WTC11 (cell line): ENCODE data around the gene DNAH5. TPM values are rescaled to one million over a fixed set of nuclear protein-coding genes. Genes with fewer than 3 reads are reported as not detected.

Source experiments
- ATAC-seq: fragments of 200-7000 bp; cut with Tn5 transposase; 2 replicates; pipeline ENCODE4 v1.10.0; 2021; ENCODE audit warnings: mild to moderate bottlenecking, moderate library complexity
- CTCF ChIA-PET: fragments of 300-600 bp; sonication (Branson Sonifier 250); formaldehyde crosslinking; loops from one replicate; lab custom pipeline; 2021; ENCODE audit warnings: antibody characterized with exemption; lab: Charles Lee
- POLR2A ChIA-PET: fragments of 350-600 bp; sonication (Branson Sonifier 250); formaldehyde crosslinking; loops from one replicate; lab custom pipeline; 2021; ENCODE audit warnings: antibody characterized with exemption; lab: Charles Lee
- DNase-seq: peaks from one replicate; pipeline ENCODE4 v3.0.0; 2021; ENCODE audit warnings: low spot score
- H3K27ac Mint-ChIP-seq: 2 replicates; pipeline ENCODE4 v1.8.0; 2021; ENCODE audit warnings: mixed read lengths
- H3K27me3 Mint-ChIP-seq: 2 replicates; pipeline ENCODE4 v1.8.0; 2021; ENCODE audit warnings: low read depth, mild to moderate bottlenecking, moderate library complexity, mixed read lengths
- H3K36me3 Mint-ChIP-seq: 2 replicates; pipeline ENCODE4 v1.8.0; 2021; ENCODE audit warnings: mixed read lengths
- H3K4me1 Mint-ChIP-seq: 2 replicates; pipeline ENCODE4 v1.8.0; 2022; ENCODE audit warnings: mixed read lengths
- H3K4me3 Mint-ChIP-seq: 2 replicates; pipeline ENCODE4 v1.8.0; 2021; ENCODE audit warnings: mild to moderate bottlenecking, moderate library complexity, mixed read lengths
- H3K9me3 Mint-ChIP-seq: 2 replicates; pipeline ENCODE4 v1.8.0; 2021; ENCODE audit warnings: mixed read lengths
- CDX4 ChIP-seq: fragments of 250-450 bp; sonication (Bioruptor Pico); IDR thresholded peaks from 2 replicates; pipeline ENCODE4 v1.9.0; 2021; ENCODE audit warnings: moderate library complexity, mild to moderate bottlenecking, inconsistent platforms, borderline replicate concordance
- CREM ChIP-seq: sonication (generic); formaldehyde crosslinking; IDR thresholded peaks from 2 replicates; pipeline ENCODE4 v1.8.1; 2022; ENCODE audit warnings: mild to moderate bottlenecking, missing genetic modification reagents, moderate library complexity
- E2F5 ChIP-seq: sonication (generic); formaldehyde crosslinking; IDR thresholded peaks from 2 replicates; pipeline ENCODE4 v1.8.1; 2022; ENCODE audit warnings: mild to moderate bottlenecking, moderate library complexity, missing genetic modification reagents
- ELF4 ChIP-seq: sonication (generic); formaldehyde crosslinking; IDR thresholded peaks from 2 replicates; pipeline ENCODE4 v1.8.1; 2022; ENCODE audit warnings: low read depth, mild to moderate bottlenecking, moderate library complexity, missing genetic modification reagents
- FOXP1 ChIP-seq: sonication (generic); formaldehyde crosslinking; IDR thresholded peaks from 2 replicates; pipeline ENCODE4 v1.8.0; 2022; ENCODE audit warnings: missing genetic modification reagents, mild to moderate bottlenecking, moderate library complexity, borderline replicate concordance
- GTF2I ChIP-seq: fragments of 250-450 bp; sonication (Bioruptor Pico); conservative IDR thresholded peaks from 2 replicates; pipeline ENCODE4 v1.4.0; 2021; ENCODE audit warnings: mild to moderate bottlenecking
- IRF2 ChIP-seq: sonication (generic); formaldehyde crosslinking; IDR thresholded peaks from 2 replicates; pipeline ENCODE4 v1.8.0; 2022; ENCODE audit warnings: low read depth, missing genetic modification reagents, borderline replicate concordance
- JUN ChIP-seq: sonication (generic); formaldehyde crosslinking; IDR thresholded peaks from 2 replicates; pipeline ENCODE4 v1.8.0; 2023; ENCODE audit warnings: mild to moderate bottlenecking, missing genetic modification reagents
- MXD4 ChIP-seq: fragments of 250-450 bp; sonication (Bioruptor Pico); IDR thresholded peaks from 2 replicates; pipeline ENCODE4 v1.8.0; 2021; ENCODE audit warnings: mild to moderate bottlenecking, moderate library complexity, borderline replicate concordance
- RELA ChIP-seq: sonication (generic); formaldehyde crosslinking; IDR thresholded peaks from 2 replicates; pipeline ENCODE4 v1.8.1; 2022; ENCODE audit warnings: missing genetic modification reagents, mild to moderate bottlenecking, borderline replicate concordance
- SMAD3 ChIP-seq: sonication (generic); formaldehyde crosslinking; IDR thresholded peaks from 2 replicates; pipeline ENCODE4 v1.8.0; 2022; ENCODE audit warnings: missing genetic modification reagents, mild to moderate bottlenecking, borderline replicate concordance
- SP1 ChIP-seq: sonication (generic); formaldehyde crosslinking; conservative IDR thresholded peaks from 2 replicates; pipeline ENCODE4 v1.8.1; 2022; ENCODE audit warnings: missing genetic modification reagents
- STAT6 ChIP-seq: sonication (generic); formaldehyde crosslinking; conservative IDR thresholded peaks from 2 replicates; pipeline ENCODE4 v1.8.1; 2023; ENCODE audit warnings: mild to moderate bottlenecking, low read depth, missing genetic modification reagents, moderate library complexity
- ZMAT4 ChIP-seq: fragments of 250-450 bp; sonication (Bioruptor Pico); IDR thresholded peaks from 2 replicates; pipeline ENCODE4 v1.9.0; 2021; ENCODE audit warnings: mild to moderate bottlenecking
- ZNF219 ChIP-seq: sonication (generic); formaldehyde crosslinking; IDR thresholded peaks from 2 replicates; pipeline ENCODE4 v1.8.0; 2023; ENCODE audit warnings: missing genetic modification reagents, mild to moderate bottlenecking, borderline replicate concordance
- ZNF232 ChIP-seq: sonication (generic); formaldehyde crosslinking; IDR thresholded peaks from 2 replicates; pipeline ENCODE4 v1.8.0; 2022; ENCODE audit warnings: mild to moderate bottlenecking, missing genetic modification reagents
- total RNA-seq: library from RNA; stranded (reverse); gene quantifications from 3 replicates; pipeline ENCODE4 v1.2.3, GENCODE V29; 2021
- TF ChIP-seq, protein P1 (sequence below): fragments of 250-450 bp; sonication (Bioruptor Pico); IDR thresholded peaks from 2 replicates; pipeline ENCODE4 v1.9.0; 2021; ENCODE audit warnings: mild to moderate bottlenecking, borderline replicate concordance
- TF ChIP-seq, protein P2 (sequence below): sonication (generic); formaldehyde crosslinking; IDR thresholded peaks from 2 replicates; pipeline ENCODE4 v1.8.0; 2022; ENCODE audit warnings: mild to moderate bottlenecking, missing genetic modification reagents
- TF ChIP-seq, protein P3 (sequence below): sonication (generic); formaldehyde crosslinking; IDR thresholded peaks from 2 replicates; pipeline ENCODE4 v1.8.0; 2022; ENCODE audit warnings: mild to moderate bottlenecking, missing genetic modification reagents
- TF ChIP-seq, protein P4 (sequence below): fragments of 250-450 bp; sonication (Bioruptor Pico); IDR thresholded peaks from 2 replicates; pipeline ENCODE4 v1.9.0; 2021; ENCODE audit warnings: mild to moderate bottlenecking

The DNAH5 gene
- total RNA-seq, 1 experiment from 2014 or later, result 0.35 TPM

DNA sequence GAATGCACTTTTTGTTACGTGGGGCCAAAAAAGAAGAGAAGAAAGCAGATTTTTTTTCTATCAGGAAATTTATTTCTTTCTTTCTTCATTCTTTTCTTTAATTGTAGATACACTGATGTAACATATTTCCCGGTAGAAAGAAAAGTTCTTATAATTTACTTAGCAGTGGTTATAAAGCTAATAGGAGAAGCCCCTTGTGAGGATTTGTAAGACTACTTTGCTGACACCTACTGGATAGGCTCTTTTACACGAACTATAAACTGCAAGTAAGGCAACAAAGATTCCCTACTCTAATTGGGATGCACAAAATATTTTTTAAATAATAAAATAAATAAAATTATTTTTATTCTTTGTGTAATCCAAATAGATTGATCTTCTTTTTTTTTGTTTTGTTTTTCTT, 284.4 kb downstream of the DNAH5 start:
- no peak for DNase-seq
- CTCF ChIA-PET, result interaction anchor here (0.6 to 1.3 kb wide), 3 partner anchors 73 to 297 kb away, joined by 3 read pairs; no protein-coding TSS in a partner anchor
- H3K4me1 Mint-ChIP-seq, result no peaks in the 10 kb centered on the region; the same call in 1 of the 2 replicates

More for the DNA sequence above, 284.4 kb downstream of the DNAH5 start:
- H3K27me3 Mint-ChIP-seq, result no peaks in the 10 kb centered on the region
- no peaks in the 10 kb centered on the region for H3K9me3 Mint-ChIP-seq
- POLR2A ChIA-PET, result no interaction called here
- ATAC-seq, result peak; percentile 53; the same call in 1 of the 2 replicates
- TF ChIP-seq SP1 (CRISPR knock-in tag) (no peak), CREM (CRISPR knock-in tag) (no peak), E2F5 (CRISPR knock-in tag) (no peak), JUN (CRISPR knock-in tag) (no peak), ZMAT4 (CRISPR knock-in tag) (no peak), ELF4 (CRISPR knock-in tag) (no peak), CDX4 (CRISPR knock-in tag) (no peak), IRF2 (CRISPR knock-in tag) (no peak), STAT6 (CRISPR knock-in tag) (no peak), MXD4 (CRISPR knock-in tag) (no peak), ZNF219 (CRISPR knock-in tag) (no peak), GTF2I (CRISPR knock-in tag) (no peak), FOXP1 (CRISPR knock-in tag) (no peak), ZNF232 (CRISPR knock-in tag) (no peak), SMAD3 (CRISPR knock-in tag) (no peak), RELA (CRISPR knock-in tag) (no peak)
- TF ChIP-seq, protein P1, sequence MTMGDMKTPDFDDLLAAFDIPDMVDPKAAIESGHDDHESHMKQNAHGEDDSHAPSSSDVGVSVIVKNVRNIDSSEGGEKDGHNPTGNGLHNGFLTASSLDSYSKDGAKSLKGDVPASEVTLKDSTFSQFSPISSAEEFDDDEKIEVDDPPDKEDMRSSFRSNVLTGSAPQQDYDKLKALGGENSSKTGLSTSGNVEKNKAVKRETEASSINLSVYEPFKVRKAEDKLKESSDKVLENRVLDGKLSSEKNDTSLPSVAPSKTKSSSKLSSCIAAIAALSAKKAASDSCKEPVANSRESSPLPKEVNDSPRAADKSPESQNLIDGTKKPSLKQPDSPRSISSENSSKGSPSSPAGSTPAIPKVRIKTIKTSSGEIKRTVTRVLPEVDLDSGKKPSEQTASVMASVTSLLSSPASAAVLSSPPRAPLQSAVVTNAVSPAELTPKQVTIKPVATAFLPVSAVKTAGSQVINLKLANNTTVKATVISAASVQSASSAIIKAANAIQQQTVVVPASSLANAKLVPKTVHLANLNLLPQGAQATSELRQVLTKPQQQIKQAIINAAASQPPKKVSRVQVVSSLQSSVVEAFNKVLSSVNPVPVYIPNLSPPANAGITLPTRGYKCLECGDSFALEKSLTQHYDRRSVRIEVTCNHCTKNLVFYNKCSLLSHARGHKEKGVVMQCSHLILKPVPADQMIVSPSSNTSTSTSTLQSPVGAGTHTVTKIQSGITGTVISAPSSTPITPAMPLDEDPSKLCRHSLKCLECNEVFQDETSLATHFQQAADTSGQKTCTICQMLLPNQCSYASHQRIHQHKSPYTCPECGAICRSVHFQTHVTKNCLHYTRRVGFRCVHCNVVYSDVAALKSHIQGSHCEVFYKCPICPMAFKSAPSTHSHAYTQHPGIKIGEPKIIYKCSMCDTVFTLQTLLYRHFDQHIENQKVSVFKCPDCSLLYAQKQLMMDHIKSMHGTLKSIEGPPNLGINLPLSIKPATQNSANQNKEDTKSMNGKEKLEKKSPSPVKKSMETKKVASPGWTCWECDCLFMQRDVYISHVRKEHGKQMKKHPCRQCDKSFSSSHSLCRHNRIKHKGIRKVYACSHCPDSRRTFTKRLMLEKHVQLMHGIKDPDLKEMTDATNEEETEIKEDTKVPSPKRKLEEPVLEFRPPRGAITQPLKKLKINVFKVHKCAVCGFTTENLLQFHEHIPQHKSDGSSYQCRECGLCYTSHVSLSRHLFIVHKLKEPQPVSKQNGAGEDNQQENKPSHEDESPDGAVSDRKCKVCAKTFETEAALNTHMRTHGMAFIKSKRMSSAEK (CRISPR knock-in tag), result no peak
- TF ChIP-seq, protein P2, sequence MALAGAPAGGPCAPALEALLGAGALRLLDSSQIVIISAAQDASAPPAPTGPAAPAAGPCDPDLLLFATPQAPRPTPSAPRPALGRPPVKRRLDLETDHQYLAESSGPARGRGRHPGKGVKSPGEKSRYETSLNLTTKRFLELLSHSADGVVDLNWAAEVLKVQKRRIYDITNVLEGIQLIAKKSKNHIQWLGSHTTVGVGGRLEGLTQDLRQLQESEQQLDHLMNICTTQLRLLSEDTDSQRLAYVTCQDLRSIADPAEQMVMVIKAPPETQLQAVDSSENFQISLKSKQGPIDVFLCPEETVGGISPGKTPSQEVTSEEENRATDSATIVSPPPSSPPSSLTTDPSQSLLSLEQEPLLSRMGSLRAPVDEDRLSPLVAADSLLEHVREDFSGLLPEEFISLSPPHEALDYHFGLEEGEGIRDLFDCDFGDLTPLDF (CRISPR knock-in tag), result no peak
- TF ChIP-seq, protein P3, sequence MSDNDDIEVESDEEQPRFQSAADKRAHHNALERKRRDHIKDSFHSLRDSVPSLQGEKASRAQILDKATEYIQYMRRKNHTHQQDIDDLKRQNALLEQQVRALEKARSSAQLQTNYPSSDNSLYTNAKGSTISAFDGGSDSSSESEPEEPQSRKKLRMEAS (CRISPR knock-in tag), result no peak
- TF ChIP-seq, protein P4, sequence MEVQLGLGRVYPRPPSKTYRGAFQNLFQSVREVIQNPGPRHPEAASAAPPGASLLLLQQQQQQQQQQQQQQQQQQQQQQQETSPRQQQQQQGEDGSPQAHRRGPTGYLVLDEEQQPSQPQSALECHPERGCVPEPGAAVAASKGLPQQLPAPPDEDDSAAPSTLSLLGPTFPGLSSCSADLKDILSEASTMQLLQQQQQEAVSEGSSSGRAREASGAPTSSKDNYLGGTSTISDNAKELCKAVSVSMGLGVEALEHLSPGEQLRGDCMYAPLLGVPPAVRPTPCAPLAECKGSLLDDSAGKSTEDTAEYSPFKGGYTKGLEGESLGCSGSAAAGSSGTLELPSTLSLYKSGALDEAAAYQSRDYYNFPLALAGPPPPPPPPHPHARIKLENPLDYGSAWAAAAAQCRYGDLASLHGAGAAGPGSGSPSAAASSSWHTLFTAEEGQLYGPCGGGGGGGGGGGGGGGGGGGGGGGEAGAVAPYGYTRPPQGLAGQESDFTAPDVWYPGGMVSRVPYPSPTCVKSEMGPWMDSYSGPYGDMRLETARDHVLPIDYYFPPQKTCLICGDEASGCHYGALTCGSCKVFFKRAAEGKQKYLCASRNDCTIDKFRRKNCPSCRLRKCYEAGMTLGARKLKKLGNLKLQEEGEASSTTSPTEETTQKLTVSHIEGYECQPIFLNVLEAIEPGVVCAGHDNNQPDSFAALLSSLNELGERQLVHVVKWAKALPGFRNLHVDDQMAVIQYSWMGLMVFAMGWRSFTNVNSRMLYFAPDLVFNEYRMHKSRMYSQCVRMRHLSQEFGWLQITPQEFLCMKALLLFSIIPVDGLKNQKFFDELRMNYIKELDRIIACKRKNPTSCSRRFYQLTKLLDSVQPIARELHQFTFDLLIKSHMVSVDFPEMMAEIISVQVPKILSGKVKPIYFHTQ, result no peak
- H3K27ac Mint-ChIP-seq, result no peak overlapping the region
- H3K4me3 Mint-ChIP-seq, result no peak overlapping the region
- H3K36me3 Mint-ChIP-seq, result no peaks in the 10 kb centered on the region
